Activated CD4-positive, alpha-beta T cell treated with anti-CD3 and anti-CD28 coated beads, Interleukin-2, amount 50 U/mL, for 1 hour (primary cell): Measurements from ENCODE around the gene CYSTM1.
"Not testable (repeated sequence)": the region's sequence is repeated elsewhere in the genome, so short reads cannot be mapped to it uniquely, and the experiment has no call there.

Experiments used
- DNase-seq: peaks from one replicate; pipeline ENCODE4 v3.0.0-alpha.2; 2020

CYSTM1 gene

DNA sequence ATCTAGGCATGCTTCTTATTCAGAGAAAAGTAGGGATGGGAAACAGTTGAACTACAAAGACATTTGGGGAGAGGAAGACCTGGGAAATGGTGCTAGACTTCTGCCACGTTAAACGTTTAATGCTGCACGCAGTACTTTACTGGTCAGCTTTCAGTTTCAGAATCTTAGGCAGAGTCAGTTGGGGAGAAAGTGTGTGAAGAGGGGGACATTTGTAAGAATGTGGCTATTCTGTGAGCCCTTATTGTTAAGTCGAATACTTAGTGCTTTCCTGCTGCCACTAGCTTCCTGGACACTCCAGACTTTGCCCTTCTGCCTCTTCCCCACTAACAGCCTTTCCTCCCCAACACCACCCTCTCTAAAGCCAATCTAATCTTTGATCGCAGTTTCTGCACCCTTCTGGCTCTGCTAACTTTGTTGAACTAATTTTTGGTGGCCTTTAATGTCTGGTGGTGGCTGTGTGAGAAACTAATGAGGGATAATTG, 6.1 kb downstream of the CYSTM1 start:
- DNase-seq: no peak

DNA sequence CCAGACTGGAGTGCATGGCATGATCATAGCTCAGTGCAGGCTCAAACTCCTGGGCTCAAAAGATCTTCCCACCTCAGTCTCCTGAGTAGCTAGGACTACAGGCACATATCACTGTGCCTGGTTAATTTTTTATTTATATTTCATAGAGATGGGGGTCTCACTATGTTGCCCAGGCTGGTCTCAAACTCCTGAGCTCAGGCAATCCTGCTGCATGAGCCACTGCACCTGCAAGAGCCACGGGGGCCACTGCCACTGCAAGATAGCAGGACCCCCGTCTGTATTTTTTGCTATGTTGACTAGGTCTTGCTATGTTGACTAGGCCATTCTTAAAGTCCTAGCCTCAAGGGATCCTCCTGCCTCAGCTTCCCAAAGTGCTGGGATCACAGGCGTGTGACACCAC, 6.5 kb downstream of the CYSTM1 start:
- DNase-seq: no peak

DNA sequence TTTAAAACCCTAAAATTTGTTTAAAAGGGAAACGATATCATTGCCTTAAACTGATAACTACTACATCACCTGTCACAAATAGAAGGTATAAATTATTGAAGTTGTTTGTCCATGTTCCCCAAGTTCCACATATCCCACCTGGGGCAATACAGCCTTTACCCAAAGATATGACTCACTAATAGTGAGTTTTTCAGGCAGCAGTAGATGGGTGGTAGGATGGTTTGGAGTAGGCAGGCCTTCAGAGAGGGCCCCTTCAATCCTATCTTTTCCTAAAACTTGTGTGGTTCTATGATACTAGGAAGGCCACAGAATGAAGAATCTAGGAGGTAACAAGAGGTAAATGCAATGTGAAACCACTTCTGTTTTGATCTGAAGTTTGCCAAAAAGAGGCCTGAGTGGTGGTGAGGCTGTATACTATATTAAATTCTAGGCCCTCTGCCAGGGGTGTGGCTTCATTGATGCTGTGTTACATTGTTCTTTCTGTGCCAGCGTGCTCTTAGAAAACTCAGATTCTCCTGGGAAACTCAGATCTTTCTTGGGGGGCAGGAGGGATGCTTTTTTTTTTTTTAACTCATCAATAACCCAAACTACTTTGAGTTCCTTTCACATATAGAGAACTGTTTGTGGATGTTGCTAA, 7.2 kb downstream of the CYSTM1 start:
- no peak for DNase-seq

DNA sequence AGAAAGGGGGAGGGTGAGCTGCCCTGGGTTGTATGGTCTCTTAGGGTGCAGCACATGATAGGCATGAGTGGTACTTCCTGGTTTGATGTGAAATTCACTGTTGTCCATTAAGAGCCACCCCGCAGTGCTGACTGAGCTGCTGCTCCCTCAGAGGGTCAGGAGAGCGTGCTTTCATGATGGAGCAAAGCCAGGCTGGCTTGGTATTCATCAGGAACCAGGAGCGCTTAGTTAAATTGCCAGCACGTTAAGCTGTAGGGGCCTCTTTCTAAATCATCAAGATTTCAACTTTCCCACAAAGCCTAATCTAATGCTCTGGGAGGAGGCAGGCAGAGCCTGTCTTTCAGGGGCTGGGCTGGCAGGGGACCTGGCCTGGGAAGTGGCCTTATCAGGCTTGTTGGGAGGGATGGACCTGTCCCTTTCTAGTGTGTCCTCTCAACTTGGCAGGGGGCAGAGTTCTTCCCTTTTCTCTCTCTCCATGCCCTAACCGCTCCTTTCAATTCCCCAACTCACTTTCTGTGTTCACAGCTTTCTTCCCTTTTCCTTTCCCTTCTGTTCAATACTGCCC, 7.9 kb downstream of the CYSTM1 start:
- DNase-seq: no peak

DNA sequence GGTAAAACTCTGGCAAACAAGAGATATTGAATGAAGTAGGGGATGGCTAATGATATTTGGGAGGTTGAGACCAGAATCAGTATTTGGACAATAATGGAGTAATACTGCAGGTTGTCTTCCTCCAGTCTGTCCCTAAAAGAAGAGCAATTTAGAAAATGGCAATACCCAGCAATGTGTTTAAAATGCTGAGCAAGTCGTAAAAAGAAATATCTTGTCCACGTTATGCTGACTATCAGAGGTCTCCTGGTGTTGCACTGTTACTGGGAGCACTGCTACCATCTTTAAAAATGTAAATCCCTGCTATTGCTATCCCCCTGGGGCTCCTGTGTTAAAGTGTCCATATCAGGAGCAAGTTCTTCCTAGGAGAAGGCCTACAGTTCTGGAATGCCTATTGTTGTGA, 10.4 kb downstream of the CYSTM1 start:
- no peak for DNase-seq

DNA sequence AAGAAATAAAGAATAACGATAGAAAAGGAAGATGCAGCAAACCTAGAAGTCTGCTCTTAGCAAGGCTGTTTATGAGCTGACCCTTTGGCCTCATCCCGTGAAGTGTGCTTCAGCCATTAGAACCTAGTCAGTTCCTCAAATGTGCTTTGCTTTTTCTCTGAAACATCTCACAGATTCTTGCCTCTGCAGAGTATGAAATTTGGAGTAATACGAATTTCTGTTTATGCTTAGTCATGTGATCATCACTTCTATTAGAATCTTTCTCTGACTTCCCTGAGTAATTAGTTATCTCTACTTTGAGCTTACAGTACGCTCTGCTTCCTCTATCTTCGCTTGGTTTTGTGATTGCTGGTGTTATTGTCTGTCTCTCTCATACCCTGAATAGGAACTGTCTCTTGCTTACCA, 11.3 kb downstream of the CYSTM1 start:
- DNase-seq: no peak

DNA sequence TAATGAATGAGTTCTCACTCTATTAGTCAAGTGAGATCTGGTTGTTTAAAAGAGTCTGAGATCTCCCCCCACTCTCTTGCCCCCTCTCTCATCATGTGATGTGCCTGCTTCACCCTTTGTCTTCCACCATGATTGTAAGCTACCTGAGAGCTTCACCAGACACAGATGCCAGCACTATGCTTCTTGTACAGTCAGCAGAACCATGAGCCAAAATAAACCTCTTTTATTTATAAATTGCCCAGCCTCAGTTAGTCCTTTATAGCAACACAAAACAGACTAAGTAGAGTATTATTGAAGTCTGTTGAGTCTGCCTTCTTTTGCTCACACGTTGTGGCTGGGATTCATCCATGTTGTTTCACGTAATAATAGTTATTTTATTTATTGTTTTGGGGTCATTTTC, 14.3 kb downstream of the CYSTM1 start:
- DNase-seq: no peak

- DNase-seq: no peak
Measured at GRCh38 chr5:140189977-140190871, 15.2 kb downstream of the CYSTM1 start.

- no peak for DNase-seq
Measured at GRCh38 chr5:140190872-140191218, 15.9 kb downstream of the CYSTM1 start.

DNA sequence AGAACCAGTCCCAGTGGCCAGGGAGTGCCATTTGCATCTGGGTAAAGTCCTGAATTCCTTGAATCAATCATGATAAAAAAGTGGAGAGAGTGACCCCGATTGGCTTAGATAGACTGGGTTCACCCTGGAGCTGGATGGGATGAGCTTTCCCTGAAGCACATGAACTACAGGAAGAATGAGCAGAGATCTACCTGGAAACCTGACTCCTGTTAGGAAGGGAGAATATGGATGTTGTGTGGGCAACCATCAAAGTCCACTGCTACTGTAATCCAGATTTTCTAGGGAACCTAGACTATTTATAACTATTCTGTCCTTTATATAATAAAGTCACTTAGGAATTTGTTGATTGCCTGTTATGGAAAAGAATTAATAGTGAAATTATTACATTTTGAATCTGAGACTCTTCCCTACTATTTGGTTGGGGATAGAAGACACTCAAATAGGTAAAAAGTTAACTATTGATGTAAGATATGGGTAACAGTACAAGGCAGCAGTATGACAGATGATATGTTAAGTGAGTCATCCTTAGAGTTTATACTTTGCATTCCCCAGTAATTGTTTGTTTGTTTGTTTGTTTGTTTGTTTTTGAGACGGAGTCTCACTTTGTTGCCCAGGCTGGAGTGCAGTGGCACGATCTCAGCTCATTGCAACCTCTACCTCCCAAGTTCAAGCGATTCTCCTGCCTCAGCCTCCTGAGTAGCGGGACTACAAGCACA, 17.9 kb downstream of the CYSTM1 start:
- DNase-seq: no peak

DNA sequence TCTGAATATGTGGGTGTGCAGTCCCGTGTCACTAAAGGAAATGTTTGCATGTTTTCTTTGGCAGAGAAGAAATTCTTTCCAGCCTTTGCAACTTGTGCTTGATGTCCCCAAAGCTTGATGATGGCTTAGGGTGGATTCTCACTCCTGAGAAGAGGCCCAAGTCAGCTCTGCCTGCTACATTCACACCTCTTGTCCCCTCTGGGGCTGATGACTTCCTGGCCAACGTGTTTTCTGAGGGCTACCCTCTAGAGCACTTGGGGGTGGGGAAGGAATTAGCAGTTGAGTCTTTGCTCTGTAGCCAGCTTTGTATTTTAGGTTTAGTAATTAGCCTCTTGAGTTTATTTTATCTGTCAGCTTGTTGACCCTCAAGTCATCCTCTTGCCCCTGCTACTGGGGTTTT, 19.7 kb downstream of the CYSTM1 start:
- DNase-seq: no peak

- DNase-seq: no peak
Measured at GRCh38 chr5:140196115-140196814, 21.3 kb downstream of the CYSTM1 start.

DNA sequence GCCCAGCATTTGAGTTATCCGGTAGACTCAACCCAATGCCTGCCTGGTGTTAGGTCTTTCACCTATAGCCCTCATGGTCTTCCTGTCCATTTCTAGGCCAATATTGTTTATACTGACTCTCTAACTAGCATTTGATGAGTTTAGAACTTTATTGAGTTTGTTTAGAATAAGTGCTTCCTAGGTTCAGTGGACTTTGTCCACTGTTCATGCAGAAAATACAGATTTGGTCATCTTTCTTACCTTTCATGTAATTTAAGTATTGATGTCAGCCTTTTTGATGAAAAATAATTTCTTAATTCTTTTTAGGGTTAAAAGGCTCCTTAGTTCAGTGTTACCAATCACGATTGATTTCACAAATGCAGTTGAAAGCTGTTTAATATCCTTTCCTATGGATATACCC, 22.0 kb downstream of the CYSTM1 start:
- no peak for DNase-seq

DNA sequence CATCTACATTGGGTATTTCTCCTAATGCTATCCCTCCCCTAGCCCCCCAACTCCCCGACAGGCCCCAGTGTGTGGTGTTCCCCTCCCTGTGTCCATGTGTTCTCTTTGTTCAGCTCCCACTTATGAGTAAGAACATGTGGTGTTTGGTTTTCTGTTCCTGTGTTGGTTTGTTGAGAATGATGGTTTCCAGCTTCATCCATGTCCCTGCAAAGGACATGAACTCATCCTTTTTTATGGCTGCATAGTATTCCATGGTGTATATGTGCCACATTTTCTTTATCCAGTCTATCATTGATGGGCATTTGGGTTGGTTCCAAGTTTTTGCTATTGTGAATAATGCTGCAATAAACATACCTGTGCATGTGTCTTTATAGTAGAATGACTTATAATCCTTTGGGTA, 23.9 kb downstream of the CYSTM1 start:
- not testable (repeated sequence) for DNase-seq

GRCh38 chr5:140202078-140202477, 27.1 kb downstream of the CYSTM1 start:
- DNase-seq: no peak

GRCh38 chr5:140202610-140203009, 27.6 kb downstream of the CYSTM1 start:
- no peak for DNase-seq

GRCh38 chr5:140205216-140205615, 30.2 kb downstream of the CYSTM1 start:
- DNase-seq: no peak

GRCh38 chr5:140205952-140206351, 31.0 kb downstream of the CYSTM1 start:
- no peak for DNase-seq

GRCh38 chr5:140207250-140207964, 32.4 kb downstream of the CYSTM1 start:
- no peak for DNase-seq

DNA sequence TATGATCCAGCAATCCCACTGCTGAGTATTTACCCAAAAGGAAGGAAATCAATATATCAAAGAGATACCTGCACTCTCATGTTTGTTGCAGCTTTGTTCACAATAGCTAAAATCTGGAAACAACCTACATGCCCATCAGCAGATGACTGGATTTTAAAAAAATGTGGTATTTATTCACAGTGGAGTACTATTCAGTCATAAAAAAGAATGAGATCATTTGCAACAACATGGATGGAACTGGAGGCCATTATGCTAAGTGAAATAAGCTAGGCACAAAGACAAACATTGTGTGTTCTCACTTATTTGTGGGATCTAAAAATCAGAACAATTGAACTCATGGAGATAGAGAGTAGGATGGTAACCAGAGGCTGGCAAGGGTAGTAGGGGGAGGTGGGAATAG, 33.1 kb downstream of the CYSTM1 start:
- DNase-seq: no peak

DNA sequence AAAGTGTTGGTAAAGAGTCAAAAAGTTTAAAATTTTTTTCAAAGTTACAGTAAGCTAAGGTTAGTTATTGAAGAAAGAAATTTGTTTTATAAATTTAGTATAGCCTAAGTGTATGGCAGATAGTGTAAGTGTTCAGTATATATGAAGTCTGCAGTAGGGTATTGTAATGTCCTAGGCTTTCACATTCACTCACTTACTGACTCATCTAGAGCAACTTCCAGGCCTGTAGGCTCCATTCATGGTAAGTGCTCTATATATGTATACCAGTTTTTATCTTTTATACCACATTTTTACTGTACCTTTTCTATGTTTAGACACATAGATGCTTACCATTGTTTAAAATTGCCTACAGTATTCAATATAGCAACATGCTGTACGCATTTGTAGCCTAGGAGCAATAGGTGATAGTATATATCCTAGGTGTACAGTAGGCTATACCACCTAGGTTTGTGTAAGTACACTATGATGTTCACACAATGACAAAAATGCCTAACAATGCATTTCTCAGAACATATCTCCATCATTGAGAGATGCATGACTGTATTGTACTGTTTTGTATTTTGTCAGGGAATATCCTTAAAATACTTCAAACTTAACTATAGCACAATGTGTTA, 38.5 kb downstream of the CYSTM1 start:
- DNase-seq: no peak

DNA sequence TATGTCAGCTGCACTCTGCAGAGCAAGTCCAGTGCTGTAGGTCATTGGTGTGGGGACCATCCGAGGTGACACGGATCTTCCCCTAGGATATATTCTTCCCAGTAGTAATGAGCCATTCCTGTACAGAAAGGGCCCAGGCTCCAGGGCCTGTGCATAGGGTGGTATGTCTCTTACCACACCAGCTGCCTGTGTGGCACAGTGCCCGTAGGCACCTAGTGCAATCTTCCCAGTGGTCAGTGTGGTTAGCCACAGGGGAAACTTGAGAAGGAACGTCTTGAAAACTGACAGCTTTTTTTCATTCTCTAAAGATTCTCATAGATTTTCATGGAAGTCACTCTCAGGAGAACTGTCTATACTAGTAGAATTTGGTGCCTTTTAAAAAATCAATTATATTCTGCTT, 39.8 kb downstream of the CYSTM1 start:
- no peak for DNase-seq
